Central memory CD4-positive, alpha-beta T cell (primary cell): ENCODE data around the gene SLC38A1.
"Not testable (repeated sequence)": the region's sequence is repeated elsewhere in the genome, so short reads cannot be mapped to it uniquely, and the experiment has no call there.

Experiments used
- DNase-seq: peaks from one replicate; pipeline ENCODE4 v3.0.0; 2022

Gene SLC38A1

GRCh38 chr12:46263140-46264016 lies 5.5 kb downstream of the SLC38A1 start:
- no peak for DNase-seq

GRCh38 chr12:46261646-46262045 lies 7.2 kb downstream of the SLC38A1 start:
- DNase-seq, result no peak

- no peak for DNase-seq
Measured at GRCh38 chr12:46260913-46261476, 7.8 kb downstream of the SLC38A1 start.

GRCh38 chr12:46260124-46260912 lies 8.5 kb downstream of the SLC38A1 start:
- no peak for DNase-seq

- no peak for DNase-seq
Measured at GRCh38 chr12:46259713-46260112, 9.1 kb downstream of the SLC38A1 start.

- no peak for DNase-seq
Measured at GRCh38 chr12:46259071-46259470, 9.8 kb downstream of the SLC38A1 start.

- no peak for DNase-seq
Measured at GRCh38 chr12:46258129-46258528, 10.7 kb downstream of the SLC38A1 start.

GRCh38 chr12:46256942-46257341 lies 11.9 kb downstream of the SLC38A1 start:
- no peak for DNase-seq

GRCh38 chr12:46253544-46254162 lies 15.2 kb downstream of the SLC38A1 start:
- DNase-seq, result no peak

GRCh38 chr12:46251994-46252393 lies 16.8 kb downstream of the SLC38A1 start:
- DNase-seq, result not testable (repeated sequence)

- not testable (repeated sequence) for DNase-seq
Measured at GRCh38 chr12:46249960-46250359, 18.9 kb downstream of the SLC38A1 start.

GRCh38 chr12:46246021-46246700 lies 22.7 kb downstream of the SLC38A1 start:
- DNase-seq, result no peak

- no peak for DNase-seq
Measured at GRCh38 chr12:46244997-46245396, 23.8 kb downstream of the SLC38A1 start.

- DNase-seq, result no peak
Measured at GRCh38 chr12:46244273-46244915, 24.4 kb downstream of the SLC38A1 start.

GRCh38 chr12:46242569-46242968 lies 26.3 kb downstream of the SLC38A1 start:
- DNase-seq, result no peak

- no peak for DNase-seq
Measured at GRCh38 chr12:46240436-46240835, 28.4 kb downstream of the SLC38A1 start.

GRCh38 chr12:46238821-46239220 lies 30.0 kb downstream of the SLC38A1 start:
- DNase-seq, result no peak

GRCh38 chr12:46237371-46238045 lies 31.3 kb downstream of the SLC38A1 start:
- DNase-seq, result no peak

GRCh38 chr12:46234000-46234399 lies 34.8 kb downstream of the SLC38A1 start:
- no peak for DNase-seq

- no peak for DNase-seq
Measured at GRCh38 chr12:46233423-46233822, 35.4 kb downstream of the SLC38A1 start.

- no peak for DNase-seq
Measured at GRCh38 chr12:46230983-46231382, 37.9 kb downstream of the SLC38A1 start.
